Measurements from ENCODE around the gene TPBGL.

GRCh38 chr11:75280770-75281468, 40.3 kb downstream of the TPBGL start:
- TF ChIP-seq CTCF (IDR thresholded peaks at IDR 0.05) (no peak), ZFX (IDR thresholded peaks at IDR 0.05; ENCODE audit: borderline replicate concordance) (no peak)
